ENCODE measurements around the gene KCNS3.

KCNS3 gene

DNA sequence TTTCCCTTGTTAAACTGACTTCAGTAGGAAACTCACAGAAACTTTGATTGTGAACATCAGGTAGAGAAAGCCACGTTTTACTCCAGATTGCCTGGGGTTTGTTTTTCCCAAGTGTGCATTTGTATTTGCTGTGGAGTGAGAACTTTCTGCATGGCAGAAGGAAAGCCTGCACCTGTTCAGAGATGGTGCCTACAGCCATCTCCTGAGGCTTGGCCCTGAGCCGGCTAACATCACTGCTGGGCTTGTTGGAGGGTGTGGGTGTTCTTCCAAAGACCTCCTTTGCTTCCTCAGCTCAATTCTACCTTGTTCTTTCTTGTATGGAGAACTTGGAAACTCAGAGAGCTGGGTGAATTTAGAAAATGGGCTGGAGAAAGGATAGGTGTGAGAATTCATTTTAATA lies 16.1 kb downstream of the KCNS3 start:
- Histone ChIP-seq H3K27ac (no peak overlapping the region), H3K27me3 (no peaks in the 10 kb centered on the region), H3K9me3 (no peaks in the 10 kb centered on the region), H3K36me3 (no peaks in the 10 kb centered on the region), H3K4me1 (ENCODE audit: control insufficient read depth in 1 of 2, insufficient read depth in 1 of 2, low read depth in 1 of 2, low read length in 1 of 2) (no peaks in the 10 kb centered on the region), H3K4me3 (ENCODE audit: low read depth in 1 of 2, low read length in 1 of 2) (no peak overlapping the region)
- TF ChIP-seq, protein P1, sequence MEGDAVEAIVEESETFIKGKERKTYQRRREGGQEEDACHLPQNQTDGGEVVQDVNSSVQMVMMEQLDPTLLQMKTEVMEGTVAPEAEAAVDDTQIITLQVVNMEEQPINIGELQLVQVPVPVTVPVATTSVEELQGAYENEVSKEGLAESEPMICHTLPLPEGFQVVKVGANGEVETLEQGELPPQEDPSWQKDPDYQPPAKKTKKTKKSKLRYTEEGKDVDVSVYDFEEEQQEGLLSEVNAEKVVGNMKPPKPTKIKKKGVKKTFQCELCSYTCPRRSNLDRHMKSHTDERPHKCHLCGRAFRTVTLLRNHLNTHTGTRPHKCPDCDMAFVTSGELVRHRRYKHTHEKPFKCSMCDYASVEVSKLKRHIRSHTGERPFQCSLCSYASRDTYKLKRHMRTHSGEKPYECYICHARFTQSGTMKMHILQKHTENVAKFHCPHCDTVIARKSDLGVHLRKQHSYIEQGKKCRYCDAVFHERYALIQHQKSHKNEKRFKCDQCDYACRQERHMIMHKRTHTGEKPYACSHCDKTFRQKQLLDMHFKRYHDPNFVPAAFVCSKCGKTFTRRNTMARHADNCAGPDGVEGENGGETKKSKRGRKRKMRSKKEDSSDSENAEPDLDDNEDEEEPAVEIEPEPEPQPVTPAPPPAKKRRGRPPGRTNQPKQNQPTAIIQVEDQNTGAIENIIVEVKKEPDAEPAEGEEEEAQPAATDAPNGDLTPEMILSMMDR (IDR thresholded peaks at IDR 0.05): no peak

DNA sequence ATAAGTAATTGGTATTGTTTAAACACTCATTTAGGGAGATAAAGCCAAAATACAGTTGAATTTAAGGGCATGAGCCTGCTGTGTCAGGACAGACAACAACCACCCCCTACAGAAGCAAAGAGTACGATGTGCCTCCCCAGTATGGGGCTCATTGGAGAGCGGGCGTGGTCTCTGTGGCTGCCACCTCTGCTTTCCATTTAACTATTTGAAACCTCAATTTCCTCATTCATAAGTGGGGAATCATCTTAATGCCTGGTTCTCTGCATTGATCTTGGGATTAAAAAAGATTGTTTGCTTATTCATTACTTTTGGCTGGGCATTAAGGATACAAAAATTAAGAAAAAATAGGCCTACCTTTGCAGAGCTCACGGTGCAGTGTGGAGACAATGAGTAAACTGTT lies 21.4 kb downstream of the KCNS3 start:
- Histone ChIP-seq H3K4me1 (ENCODE audit: control insufficient read depth in 1 of 2, insufficient read depth in 1 of 2, low read depth in 1 of 2, low read length in 1 of 2) (no peaks in the 10 kb centered on the region), H3K27me3 (no peaks in the 10 kb centered on the region), H3K9me3 (no peaks in the 10 kb centered on the region), H3K36me3 (no peaks in the 10 kb centered on the region), H3K27ac (no peak overlapping the region), H3K4me3 (ENCODE audit: low read depth in 1 of 2, low read length in 1 of 2) (no peak overlapping the region)
- TF ChIP-seq, protein P1 (IDR thresholded peaks at IDR 0.05): no peak

GRCh38 chr2:17901246-17901645 lies 22.8 kb downstream of the KCNS3 start:
- H3K4me1 ChIP-seq (ENCODE audit: control insufficient read depth in 1 of 2, insufficient read depth in 1 of 2, low read depth in 1 of 2, low read length in 1 of 2): no peaks in the 10 kb centered on the region
- no peaks in the 10 kb centered on the region for H3K36me3 ChIP-seq
- no peaks in the 10 kb centered on the region for H3K27me3 ChIP-seq
- H3K4me3 ChIP-seq (ENCODE audit: low read depth in 1 of 2, low read length in 1 of 2): no peak overlapping the region
- no peaks in the 10 kb centered on the region for H3K9me3 ChIP-seq
- TF ChIP-seq, protein P1 (IDR thresholded peaks at IDR 0.05): no peak
- H3K27ac ChIP-seq: no peak overlapping the region

DNA sequence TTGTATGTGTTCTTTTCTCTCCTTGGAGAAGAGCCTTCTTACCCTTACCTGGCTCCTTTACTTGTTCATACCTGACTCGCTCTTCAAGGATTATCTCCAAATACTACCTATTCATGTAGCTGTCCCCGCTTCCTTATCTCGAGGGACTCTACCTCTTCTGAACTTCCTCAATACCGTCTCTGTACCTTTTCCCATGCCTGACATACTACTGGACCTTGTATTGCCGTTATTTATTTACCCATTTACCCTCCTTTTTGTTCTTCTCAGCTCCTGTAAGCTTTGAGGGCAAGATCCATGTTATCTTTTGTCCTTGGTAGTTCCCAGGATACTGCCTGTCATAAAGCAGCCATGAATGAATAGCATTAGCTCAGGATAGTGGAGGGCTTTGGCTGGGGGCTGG lies 32.5 kb downstream of the KCNS3 start:
- no peak overlapping the region for H3K4me3 ChIP-seq (ENCODE audit: low read depth in 1 of 2, low read length in 1 of 2)
- no peaks in the 10 kb centered on the region for H3K36me3 ChIP-seq
- H3K4me1 ChIP-seq (ENCODE audit: control insufficient read depth in 1 of 2, insufficient read depth in 1 of 2, low read depth in 1 of 2, low read length in 1 of 2): no peaks in the 10 kb centered on the region
- H3K27me3 ChIP-seq: no peaks in the 10 kb centered on the region
- TF ChIP-seq, protein P1 (IDR thresholded peaks at IDR 0.05): no peak
- H3K9me3 ChIP-seq: no peaks in the 10 kb centered on the region
- H3K27ac ChIP-seq: no peak overlapping the region

GRCh38 chr2:17911491-17912260 lies 33.2 kb downstream of the KCNS3 start:
- H3K27me3 ChIP-seq: no peaks in the 10 kb centered on the region
- H3K9me3 ChIP-seq: no peaks in the 10 kb centered on the region
- TF ChIP-seq, protein P1 (IDR thresholded peaks at IDR 0.05): no peak
- H3K4me1 ChIP-seq (ENCODE audit: control insufficient read depth in 1 of 2, insufficient read depth in 1 of 2, low read depth in 1 of 2, low read length in 1 of 2): no peaks in the 10 kb centered on the region
- H3K36me3 ChIP-seq: no peaks in the 10 kb centered on the region
- no peak overlapping the region for H3K27ac ChIP-seq
- no peak overlapping the region for H3K4me3 ChIP-seq (ENCODE audit: low read depth in 1 of 2, low read length in 1 of 2)

All from neutrophil (primary cell).